ENCODE data around the gene ARL5B.

The ARL5B gene

GRCh38 chr10:18699849-18700840 is 40.9 kb downstream of the ARL5B start:
- in situ Hi-C loops (cut with HindIII; ENCODE audit: low sequenced_read_pairs): no loop called here

GRCh38 chr10:18703521-18703920 is 44.3 kb downstream of the ARL5B start:
- in situ Hi-C loops (cut with HindIII; ENCODE audit: low sequenced_read_pairs): no loop called here

GRCh38 chr10:18710201-18710653 is 51.0 kb downstream of the ARL5B start:
- in situ Hi-C loops (cut with HindIII; ENCODE audit: low sequenced_read_pairs): no loop called here

GRCh38 chr10:18713077-18713476 is 53.8 kb downstream of the ARL5B start:
- in situ Hi-C loops (cut with HindIII; ENCODE audit: low sequenced_read_pairs): no loop called here

GRCh38 chr10:18718991-18719390 is 59.8 kb downstream of the ARL5B start:
- in situ Hi-C loops (cut with HindIII; ENCODE audit: low sequenced_read_pairs): no loop called here

- in situ Hi-C loops (cut with HindIII; ENCODE audit: low sequenced_read_pairs): no loop called here
Observed at GRCh38 chr10:18719811-18720210, 60.6 kb downstream of the ARL5B start.

GRCh38 chr10:18721067-18721466 is 61.8 kb downstream of the ARL5B start:
- in situ Hi-C loops (cut with HindIII; ENCODE audit: low sequenced_read_pairs): no loop called here

GRCh38 chr10:18723801-18724200 is 64.6 kb downstream of the ARL5B start:
- in situ Hi-C loops (cut with HindIII; ENCODE audit: low sequenced_read_pairs): no loop called here

Data from DLD1 (cell line).